ELF-1 (cell line): ENCODE data around the gene CD53.
A peak's percentile ranks its signal among the peaks of the same experiment; 100 is the strongest.
"Not testable (repeated sequence)": the region's sequence is repeated elsewhere in the genome, so short reads cannot be mapped to it uniquely, and the experiment has no call there.

Experiments used
- DNase-seq: peaks from one replicate; pipeline ENCODE4 v3.0.0-alpha.2; 2016; ENCODE audit warnings: low read depth, low spot score

Gene CD53

DNA sequence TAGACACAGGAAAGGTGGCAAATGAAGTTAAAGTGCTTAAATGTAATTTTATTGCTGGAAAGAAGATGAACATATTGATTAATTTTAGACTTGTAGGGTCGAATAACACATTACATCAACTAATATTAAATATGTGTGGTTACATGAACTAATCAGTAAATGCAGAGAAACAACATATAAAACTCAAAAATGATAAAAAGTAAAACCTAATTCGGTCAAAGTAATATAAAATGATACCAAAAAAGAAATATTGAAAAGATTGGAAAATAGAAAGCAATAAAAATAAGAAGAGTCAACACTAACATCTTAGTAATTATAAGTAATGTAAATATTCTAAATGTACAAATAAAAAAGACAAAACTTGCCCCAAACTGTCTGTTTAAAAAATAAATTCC is 43.3 kb downstream of the CD53 start:
- DNase-seq = no peak

DNA sequence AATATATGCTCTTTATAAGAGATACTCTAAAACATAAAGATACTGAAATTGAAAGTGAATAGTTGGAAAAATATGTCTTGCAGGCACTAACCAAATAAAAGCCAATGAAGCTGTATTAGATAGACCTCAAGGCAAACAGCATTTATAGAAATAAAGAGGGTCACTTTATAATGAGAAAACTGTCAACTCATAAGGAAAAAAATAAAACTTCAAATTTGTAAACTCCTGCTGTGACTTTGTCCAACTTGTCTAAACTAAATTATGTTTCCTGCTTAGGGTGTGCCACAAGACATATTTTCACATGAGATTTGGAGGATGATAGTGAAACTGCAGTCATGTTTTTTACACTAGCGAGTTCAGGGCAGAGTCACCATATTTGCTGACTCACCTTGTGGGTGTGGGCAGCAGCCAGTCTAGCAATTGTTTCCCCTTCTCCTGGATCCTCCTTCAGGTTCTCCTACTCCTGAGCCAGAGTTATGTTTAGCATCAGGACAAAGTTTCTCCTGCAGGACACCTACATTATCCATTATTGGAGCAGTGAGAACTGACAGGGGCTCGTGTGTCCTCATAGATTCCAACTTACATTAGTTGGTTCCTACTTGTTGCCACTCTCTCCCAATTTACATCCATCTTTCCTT is 43.8 kb downstream of the CD53 start:
- DNase-seq = no peak

DNA sequence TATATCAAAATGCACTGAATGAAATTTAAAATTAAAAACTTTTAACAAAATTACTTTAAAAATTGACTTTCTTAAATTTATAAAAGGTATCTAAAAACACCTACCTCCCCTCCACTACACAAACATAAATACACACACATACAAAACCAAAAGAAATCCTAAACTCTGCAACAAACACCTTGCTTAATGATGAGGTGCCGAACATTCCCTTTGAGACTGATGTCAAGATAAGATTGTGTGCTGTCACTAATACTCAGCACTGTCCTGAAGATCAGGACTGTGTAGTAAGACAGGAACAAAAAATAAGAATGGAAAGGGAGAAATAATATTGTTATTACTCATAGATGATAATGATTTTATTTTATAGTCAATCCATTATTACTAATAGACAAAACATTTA is 45.1 kb downstream of the CD53 start:
- no peak for DNase-seq

DNA sequence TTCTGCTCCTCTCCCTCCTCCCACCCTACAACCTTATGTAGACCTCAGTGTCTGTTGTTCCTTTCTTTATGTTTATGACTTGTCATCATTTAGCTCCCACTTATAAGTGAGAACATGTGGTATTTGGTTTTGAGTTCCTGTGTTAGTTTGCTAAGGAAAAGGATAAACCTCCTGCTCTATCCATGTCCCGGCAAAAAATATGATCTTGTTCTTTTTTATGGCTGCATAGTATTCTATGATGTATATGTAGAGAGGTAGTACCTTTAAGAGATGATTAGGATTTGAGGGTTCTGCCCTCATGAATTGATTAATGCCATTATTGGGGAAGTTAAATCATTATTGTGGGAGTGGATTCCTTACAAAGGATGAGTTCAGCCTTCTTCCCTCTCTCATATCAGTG is 49.0 kb downstream of the CD53 start:
- DNase-seq = no peak

DNA sequence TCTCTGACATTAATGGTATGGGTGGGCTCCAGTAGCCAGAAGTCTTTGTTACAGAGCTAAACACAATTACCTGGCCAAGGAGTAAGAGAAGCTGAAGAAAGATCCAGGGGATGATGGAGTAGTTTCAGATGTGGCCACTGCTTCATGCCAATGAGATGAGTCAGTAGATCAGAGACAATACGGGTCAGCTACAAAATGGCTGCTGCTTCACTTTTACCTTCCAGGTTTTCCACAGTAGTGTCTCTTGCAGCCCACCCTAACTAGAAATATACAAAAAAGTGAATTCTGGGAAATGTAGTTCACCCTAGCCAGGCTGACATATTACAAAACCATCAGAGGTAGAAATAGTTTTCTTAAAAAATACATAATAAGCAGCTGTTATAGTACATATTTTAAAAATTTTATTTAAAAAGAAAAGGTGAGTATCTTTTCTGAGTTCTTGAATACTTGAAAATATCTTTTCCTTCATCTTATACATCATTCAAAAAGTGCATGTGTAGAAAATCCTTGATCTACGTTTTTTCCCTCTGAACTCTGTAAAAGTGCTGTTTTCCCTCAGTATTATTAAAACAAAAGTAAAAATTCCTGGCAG is 54.6 kb downstream of the CD53 start:
- DNase-seq = peak; percentile 39

DNA sequence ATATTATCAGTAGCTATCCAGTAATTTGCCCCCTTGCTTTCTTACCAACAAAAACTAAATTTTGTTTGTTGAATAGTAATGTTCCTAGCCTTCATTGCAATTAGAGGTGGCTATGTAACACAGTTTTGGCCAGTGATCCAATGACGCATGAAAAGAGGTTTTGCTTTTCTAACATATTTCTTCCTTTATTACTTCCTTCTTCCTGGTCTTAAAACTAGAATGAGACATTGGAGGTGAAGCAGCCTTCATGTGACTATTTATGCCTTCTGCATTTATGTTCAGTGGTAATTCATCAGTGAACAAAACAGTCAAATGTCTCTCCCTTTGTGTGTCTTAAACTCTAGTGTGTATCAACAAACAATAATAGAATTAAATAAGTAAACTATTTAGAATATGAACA is 55.2 kb downstream of the CD53 start:
- DNase-seq = no peak

DNA sequence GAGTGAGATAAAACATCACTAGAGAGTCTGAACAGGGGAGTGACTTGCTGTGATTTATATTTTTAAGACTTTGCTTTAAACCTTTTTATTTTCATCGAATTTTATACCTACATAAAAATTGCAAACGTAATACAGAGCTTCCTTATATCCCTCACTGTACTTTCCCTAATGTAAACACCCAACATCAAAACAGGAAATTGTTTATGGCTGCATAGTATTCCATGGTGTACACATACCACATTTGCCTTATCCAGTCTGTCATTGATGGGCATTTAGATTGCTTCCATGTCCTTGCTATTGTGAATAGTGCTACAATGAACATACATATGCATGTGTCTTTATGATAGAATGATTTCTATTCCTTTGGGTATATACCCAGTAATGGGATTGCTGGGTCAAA is 56.0 kb downstream of the CD53 start:
- no peak for DNase-seq

DNA sequence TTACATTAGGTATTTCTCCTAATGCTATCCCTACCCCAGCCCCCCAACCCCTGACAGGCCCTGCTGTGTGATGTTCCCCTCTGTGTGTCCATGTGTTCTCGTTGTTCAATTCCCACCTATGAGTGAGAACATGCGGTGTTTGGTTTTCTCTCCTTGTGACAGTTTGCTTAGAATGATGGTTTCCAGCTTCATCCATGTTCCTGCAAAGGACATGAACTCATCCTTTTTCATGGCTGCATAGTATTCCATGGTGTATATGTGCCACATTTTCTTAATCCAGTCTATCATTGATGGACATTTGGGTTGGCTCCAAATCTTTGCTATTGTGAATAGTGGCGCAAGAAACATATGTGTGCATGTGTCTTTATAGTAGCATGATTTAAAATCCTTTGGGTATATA is 58.1 kb downstream of the CD53 start:
- not testable (repeated sequence) for DNase-seq

DNA sequence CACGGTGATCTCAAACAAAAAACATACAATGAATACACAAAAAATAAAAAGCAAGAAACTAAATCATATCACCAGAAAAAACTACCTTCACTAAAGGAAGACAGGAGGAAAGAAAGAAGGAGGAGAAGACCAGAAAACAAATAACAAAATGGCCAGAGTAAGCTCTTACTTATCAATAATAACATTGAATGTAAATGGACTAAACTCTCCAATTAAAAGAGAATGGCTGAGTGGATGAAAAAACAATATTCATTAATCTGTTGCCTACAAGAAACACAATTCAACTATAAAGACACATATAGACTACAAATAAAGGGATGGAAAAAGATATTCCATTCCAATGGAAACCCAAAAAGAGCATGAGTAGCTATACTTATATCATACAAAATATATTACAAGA is 63.6 kb downstream of the CD53 start:
- DNase-seq = no peak

DNA sequence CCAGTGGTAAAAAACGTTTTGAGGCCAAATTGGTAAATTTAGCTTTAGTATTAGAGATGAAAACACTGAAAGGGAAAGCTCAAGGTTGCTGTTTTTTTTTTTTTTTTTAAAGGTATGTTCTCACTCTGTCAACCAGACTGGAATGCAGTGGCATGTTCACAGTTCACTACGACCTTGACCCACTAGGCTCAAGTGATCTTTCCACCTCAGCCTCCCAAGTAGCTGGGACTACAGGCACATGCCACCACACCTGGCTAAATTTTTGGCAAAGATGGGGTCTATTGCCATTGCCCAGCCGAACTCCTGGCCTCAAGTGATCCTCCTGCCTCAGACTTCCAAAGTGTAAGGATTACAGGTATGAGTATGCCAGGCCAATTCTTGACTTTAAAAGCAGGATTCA is 71.9 kb downstream of the CD53 start:
- DNase-seq = no peak

DNA sequence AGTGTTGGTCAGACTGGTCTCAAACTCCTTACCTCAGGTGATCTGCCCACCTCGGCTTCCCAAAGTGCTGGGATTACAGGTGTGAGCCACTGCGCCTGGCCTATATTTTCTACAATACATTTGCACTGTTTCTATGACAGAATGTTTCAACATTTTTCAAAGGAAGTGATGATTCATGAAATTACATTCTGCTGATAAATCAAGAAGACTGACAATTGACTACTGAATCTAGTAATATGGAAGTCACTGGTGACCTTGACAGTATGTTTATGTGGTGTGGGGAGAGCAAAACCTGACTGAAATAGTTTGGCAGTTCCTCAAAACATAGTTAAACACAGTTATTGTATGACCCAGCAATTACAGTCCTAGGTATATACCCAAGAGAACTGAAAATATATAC is 72.7 kb downstream of the CD53 start:
- no peak for DNase-seq

DNA sequence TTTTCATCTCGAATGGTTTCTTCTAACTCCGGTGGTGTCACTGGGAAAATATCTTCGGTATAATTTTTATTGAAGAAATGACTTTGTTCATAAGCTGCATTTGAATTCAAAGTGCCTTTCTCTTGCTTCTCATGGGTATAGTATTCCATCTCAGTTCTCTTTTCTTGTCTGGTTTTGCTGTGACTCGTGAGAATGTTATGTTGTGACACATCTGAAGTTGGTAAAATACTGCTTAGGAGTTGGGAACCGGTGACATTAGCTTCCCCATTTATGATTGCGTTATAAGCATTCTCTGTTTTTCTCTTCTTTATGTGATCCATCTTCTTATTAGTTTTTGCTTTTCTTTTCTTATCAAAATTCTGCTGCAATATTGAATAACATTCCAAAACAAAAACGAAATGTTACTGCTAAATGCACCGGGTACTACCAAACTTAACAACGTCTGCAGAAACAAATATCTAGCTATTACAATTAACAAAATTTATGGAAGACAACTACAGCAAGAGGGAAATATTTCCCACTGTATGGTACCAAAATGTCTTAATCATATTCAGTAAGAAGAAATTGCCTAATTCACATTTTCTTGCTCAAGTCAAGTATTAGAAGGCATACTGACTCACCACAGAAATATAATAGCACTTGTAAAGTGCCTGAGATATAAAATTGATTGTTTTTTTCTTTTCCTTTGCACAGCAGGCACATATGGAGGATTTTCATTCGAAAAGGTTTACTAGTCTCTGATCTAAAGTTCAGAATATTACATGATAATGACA is 75.3 kb downstream of the CD53 start:
- DNase-seq = no peak
